GM18502 (cell line): ENCODE data around the gene DPP6.

Experiments used
- ATAC-seq: cut with Tn5 transposase; IDR thresholded peaks from one replicate; pipeline ENCODE4 v1.9.1; 2021; ENCODE audit warnings: mild to moderate bottlenecking; ENCODE audit not compliant: unreplicated experiment, poor library complexity

DPP6 gene

GRCh38 chr7:154497751-154498150 lies 445.6 kb downstream of the DPP6 start:
- ATAC-seq = no peak

DNA sequence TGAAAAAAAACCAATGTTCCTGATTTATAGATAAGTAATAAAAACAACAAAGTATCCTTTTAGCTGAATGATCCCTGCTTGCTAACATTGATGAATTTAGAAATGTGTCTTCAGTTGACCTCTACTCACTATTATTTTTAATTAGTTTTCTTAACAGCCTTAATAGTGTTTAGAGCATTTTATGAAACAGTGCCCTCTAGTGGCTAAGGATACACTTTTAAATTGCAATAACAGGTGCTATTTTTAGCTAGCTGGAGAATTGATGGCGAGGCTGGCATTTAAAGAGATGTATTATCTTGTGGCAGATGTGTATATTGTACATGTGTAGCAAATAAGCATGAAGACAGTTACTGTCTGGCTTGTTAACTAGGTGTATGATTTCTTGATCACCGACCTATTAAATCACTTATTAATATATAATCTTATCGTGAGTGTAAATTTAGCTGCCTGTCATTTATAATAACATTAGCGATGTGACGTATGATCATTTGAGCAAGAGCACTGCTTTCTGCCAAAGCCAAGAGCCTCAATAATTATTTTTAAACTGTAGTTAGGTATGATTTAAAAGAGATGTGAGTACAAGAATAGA lies 451.9 kb downstream of the DPP6 start:
- peak; percentile 60 for ATAC-seq

GRCh38 chr7:154504918-154505317 lies 452.7 kb downstream of the DPP6 start:
- ATAC-seq = no peak

- ATAC-seq = no peak
Observed at GRCh38 chr7:154505362-154505761, 453.2 kb downstream of the DPP6 start.

- ATAC-seq = no peak
Observed at GRCh38 chr7:154509192-154509591, 457.0 kb downstream of the DPP6 start.

GRCh38 chr7:154512121-154512833 lies 460.1 kb downstream of the DPP6 start:
- no peak for ATAC-seq

- no peak for ATAC-seq
Observed at GRCh38 chr7:154517768-154518167, 465.6 kb downstream of the DPP6 start.

GRCh38 chr7:154519229-154519628 lies 467.0 kb downstream of the DPP6 start:
- no peak for ATAC-seq

DNA sequence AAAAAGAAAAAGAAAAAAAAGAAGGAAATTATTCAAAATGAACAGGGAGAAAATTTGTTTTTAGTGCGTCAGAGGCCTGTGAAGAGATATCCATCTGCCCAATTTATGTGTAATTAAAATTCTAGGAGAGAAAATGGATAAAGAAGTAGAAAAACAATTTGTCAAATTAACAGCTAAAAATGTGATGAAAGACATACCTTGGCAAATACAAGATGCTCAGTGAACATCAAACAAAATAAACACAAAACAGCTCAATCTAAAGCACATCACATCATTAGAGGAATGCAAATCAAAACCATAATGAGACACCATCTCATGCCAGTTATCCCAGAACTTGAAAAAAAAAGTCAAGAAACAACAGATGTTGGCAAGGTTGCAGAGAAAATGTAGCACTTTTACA lies 477.9 kb downstream of the DPP6 start:
- ATAC-seq = no peak

DNA sequence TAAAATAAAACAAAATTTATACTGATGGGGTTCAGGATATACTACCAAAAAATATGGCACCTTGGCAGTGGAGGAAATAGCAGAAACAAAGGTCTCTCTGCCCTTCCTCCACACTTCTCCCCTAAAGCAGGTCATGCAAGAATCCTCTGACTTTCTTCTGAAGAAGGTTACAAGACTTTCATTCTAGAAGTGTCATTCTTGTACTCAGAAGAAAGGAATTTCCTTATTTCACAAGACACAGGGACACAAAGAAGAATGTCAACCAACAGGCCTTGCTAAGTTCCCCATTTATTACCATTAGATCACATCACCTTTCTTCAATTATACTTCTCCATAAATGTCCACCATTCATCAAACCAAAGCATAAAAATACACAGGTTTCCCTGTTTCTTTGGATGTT lies 480.6 kb downstream of the DPP6 start:
- no peak for ATAC-seq

- no peak for ATAC-seq
Observed at GRCh38 chr7:154540596-154540995, 488.4 kb downstream of the DPP6 start.

GRCh38 chr7:154541606-154542005 lies 489.4 kb downstream of the DPP6 start:
- no peak for ATAC-seq

- ATAC-seq = no peak
Observed at GRCh38 chr7:154546946-154547587, 494.9 kb downstream of the DPP6 start.

- no peak for ATAC-seq
Observed at GRCh38 chr7:154553711-154554265, 501.6 kb downstream of the DPP6 start.

DNA sequence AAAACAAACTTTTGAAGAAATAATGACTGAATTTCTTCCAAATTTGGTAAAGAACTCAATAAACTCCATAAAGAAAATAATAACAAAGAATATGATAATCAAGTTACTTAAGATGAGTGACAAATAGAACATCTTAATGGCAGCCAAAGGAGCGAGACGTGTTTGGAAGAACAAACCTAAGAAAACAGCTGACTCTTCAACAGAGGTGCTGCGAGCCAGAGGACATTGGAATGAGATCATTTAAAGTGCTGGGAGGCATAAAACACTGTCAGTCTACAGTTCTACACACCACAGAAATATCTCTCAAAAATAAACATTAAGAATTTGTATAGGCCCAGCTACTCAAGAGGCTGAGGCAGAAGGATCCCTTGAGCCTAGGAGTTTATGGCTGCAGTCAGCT lies 507.3 kb downstream of the DPP6 start:
- no peak for ATAC-seq

DNA sequence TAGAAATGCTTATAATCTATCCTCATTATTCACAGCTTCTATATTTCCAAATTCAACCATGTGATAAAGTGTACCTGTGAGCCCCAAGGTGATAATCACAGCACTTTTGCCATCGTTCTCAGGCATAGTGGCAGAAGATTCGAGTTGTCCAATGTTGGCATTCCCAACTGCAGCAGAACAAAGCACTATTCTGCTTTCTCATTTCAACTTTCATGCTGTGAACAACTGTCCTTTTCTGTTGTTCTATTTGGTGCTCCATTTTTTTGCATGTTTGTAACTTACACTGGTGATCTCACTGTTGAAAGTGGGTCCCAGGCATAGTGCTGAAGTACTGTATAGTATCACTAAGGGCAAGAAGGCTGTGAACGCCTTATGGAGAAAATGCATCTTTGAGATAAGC lies 512.5 kb downstream of the DPP6 start:
- no peak for ATAC-seq

DNA sequence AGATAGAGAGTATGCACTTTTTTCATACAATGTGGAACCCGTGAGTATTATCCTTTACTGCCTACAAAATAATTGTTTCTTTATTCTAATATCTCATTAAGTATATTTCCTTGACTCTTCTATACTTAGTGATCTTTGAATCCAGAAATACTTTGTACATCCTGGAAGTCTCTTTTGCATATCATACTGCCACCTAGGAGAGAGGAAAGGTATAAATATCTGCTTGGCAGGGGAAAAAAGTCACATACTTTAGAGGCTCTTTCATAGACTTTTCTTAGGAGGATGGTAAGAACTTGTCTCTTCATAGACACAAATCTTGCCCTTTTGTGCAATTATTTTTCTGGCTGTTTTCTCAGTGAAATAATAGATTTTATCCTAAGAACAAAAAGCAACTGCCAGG lies 514.7 kb downstream of the DPP6 start:
- no peak for ATAC-seq

GRCh38 chr7:154568346-154568745 lies 516.1 kb downstream of the DPP6 start:
- ATAC-seq = no peak

DNA sequence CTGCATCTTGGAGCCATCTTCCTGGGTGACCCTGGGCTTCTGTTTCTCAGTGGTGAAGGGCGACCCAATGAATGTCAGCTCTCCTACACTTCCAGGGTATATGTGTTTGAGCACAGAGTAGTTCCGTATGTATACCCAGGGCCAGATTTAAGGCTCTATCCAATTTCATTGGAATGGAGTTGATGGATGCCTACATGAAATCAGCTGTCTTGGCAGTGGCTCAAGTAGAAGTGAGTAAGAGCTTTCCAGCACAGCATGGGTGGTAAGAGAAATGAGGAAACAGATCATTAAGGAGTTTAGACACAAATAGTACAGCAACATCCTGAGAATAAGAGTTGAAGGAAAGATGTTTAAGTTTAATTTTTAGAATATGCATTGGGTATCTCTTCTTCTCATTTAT lies 517.7 kb downstream of the DPP6 start:
- ATAC-seq = no peak

- no peak for ATAC-seq
Observed at GRCh38 chr7:154571772-154572171, 519.6 kb downstream of the DPP6 start.

GRCh38 chr7:154574235-154574634 lies 522.0 kb downstream of the DPP6 start:
- no peak for ATAC-seq
